ENCODE results near the gene RFX2. TPM values are rescaled to one million over a fixed set of nuclear protein-coding genes. Genes with fewer than 3 reads are reported as not detected.
A peak's percentile ranks its signal among the peaks of the same experiment; 100 is the strongest.

The RFX2 gene
- total RNA-seq, 2 donors from 2014 or later, result 12.7 to 16.1 TPM

DNA sequence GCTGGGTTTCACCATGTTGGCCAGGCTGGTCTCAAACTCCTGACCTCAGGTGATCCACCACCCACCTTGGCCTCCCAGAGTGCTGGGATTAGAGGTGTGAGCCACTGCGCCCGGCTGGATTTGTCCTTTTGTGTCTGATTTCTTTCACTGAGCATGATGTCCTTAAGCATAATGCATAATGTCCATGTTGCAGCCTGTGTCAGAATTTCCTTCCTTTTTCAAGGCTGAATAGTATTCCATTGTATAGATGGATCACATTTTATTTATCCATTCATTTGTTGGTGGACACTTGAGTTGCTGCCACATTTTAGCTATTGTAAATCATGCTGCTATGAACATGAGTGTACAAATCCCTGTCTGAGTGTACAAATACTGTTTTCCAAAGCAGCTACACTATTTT, 25.5 kb downstream of the RFX2 start:
- Histone ChIP-seq H3K4me3 (no peak overlapping the region), H3K9me3 (peaks cover 0 to 3% of the 10 kb centered on the region in 2 donors), H3K27ac (no peak overlapping the region), H3K27me3 (no peaks in the 10 kb centered on the region), H3K4me1 (peaks cover 0 to 29% of the 10 kb centered on the region in 2 donors), H3K36me3 (peaks cover 5% of the 10 kb centered on the region)
- TF ChIP-seq, protein P1, sequence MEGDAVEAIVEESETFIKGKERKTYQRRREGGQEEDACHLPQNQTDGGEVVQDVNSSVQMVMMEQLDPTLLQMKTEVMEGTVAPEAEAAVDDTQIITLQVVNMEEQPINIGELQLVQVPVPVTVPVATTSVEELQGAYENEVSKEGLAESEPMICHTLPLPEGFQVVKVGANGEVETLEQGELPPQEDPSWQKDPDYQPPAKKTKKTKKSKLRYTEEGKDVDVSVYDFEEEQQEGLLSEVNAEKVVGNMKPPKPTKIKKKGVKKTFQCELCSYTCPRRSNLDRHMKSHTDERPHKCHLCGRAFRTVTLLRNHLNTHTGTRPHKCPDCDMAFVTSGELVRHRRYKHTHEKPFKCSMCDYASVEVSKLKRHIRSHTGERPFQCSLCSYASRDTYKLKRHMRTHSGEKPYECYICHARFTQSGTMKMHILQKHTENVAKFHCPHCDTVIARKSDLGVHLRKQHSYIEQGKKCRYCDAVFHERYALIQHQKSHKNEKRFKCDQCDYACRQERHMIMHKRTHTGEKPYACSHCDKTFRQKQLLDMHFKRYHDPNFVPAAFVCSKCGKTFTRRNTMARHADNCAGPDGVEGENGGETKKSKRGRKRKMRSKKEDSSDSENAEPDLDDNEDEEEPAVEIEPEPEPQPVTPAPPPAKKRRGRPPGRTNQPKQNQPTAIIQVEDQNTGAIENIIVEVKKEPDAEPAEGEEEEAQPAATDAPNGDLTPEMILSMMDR (IDR thresholded peaks at IDR 0.05), result no peak
- no peak for DNase-seq (ENCODE audit: low spot score)

DNA sequence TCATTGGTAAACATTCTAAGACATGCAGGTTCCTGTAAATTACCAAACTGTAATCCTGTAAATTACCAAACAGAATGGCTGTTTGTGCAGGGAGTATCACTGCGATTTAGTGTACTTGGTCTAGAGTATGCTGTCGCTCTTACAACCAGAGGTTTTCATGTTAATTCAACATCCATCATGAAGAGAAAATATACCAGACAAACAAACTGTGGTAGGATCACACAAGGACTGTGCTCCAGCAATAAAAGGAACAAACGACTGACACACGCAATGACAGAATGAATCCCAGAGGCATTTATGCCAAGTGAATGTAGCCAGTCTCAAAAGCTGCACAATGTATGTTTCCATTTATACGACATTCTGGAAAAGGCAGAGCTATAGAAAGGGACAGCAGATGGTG, 31.2 kb downstream of the RFX2 start:
- no peak overlapping the region for H3K4me3 ChIP-seq
- H3K9me3 ChIP-seq, result no peaks in the 10 kb centered on the region
- no peak for DNase-seq (ENCODE audit: low spot score)
- TF ChIP-seq, protein P1 (IDR thresholded peaks at IDR 0.05), result no peak
- H3K36me3 ChIP-seq, result no peaks in the 10 kb centered on the region
- H3K4me1 ChIP-seq, result peaks cover 0 to 17% of the 10 kb centered on the region in 2 donors
- no peak overlapping the region for H3K27ac ChIP-seq
- H3K27me3 ChIP-seq, result no peaks in the 10 kb centered on the region

DNA sequence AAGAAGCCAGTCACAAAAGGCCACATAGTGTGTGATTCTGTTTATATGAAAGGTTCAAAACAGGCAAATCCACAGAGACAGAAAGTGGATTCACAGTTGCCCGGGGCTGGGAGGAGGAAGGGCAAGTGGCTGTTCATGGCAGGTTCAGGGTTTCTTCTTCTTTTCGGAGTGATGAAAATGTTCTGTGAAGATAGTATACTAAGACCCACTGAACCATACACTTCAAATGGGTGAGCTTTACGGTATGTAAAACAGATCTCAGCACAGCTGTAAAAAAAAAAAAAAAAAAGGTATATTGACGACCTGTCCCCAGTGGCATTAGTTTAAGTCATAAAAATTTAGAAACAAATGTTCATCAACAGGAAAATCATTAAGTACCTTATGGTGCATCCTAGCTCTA, 32.2 kb downstream of the RFX2 start:
- Histone ChIP-seq H3K27me3 (no peaks in the 10 kb centered on the region), H3K36me3 (no peaks in the 10 kb centered on the region), H3K27ac (no peak overlapping the region), H3K4me3 (no peak overlapping the region), H3K9me3 (no peaks in the 10 kb centered on the region), H3K4me1 (peaks cover 0 to 17% of the 10 kb centered on the region in 2 donors)
- DNase-seq (ENCODE audit: low spot score), result no peak
- TF ChIP-seq, protein P1 (IDR thresholded peaks at IDR 0.05), result no peak

DNA sequence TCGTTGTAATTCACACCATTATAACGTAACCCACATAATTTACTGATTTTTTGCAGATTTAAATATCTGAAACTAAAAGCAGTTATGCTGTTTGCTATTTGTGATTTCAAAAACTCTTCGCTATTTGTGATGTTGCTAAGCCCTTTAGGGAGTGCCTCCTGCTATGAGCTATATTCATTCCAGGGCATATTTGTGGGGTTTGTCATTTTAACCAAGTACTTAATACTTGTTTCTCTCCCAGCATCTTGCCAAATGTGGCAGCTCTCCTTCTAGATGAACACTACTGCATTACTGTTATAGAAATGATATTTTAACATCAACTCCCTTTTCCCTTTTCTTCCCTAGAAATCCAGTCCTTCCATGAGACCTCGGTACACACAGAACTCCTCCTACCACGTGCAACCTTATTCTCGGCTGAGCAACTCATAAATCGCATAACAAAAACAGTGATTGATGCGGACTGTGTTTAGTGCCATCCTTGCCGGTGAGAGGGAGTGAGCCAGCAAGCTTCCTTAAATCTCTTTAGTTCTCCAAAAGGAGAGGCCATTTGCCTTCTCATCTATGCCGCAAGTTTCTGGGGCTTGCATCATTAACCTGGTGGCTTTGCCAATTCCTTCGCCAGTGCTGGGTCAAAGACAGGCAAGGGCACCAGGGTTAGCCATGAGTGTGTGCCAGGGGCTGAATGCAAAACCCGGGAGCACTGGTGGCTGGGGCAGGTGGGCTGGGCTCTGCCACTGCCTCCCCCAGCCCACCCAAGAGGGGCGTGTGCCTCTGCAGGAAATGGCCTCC, 33.4 kb downstream of the RFX2 start:
- Histone ChIP-seq H3K27ac (peak overlapping the region; percentile 2 to 65), H3K27me3 (no peaks in the 10 kb centered on the region), H3K4me1 (peaks cover 0 to 21% of the 10 kb centered on the region in 2 donors), H3K4me3 (no peak overlapping the region), H3K36me3 (no peaks in the 10 kb centered on the region), H3K9me3 (no peaks in the 10 kb centered on the region)
- DNase-seq (ENCODE audit: low spot score), result no peak
- TF ChIP-seq, protein P1 (IDR thresholded peaks at IDR 0.05), result no peak

DNA sequence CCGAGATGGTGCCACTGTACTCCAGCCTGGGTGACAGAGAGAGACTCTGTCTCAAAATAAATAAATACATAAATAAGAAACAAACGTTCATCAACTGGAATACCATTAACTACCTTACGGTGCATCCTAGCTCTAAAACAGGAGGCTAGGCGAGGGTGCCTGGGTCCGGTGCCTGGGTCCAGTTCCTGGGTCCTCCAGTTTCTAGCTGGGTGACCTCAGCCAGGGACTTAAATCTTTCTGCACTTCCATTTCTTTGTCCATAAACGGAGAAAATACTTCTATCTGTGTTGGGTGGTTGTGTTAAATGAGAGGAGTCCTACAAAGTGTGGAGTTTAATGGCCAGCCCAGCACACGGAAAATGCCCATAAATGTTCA, 34.0 kb downstream of the RFX2 start:
- Histone ChIP-seq H3K9me3 (no peaks in the 10 kb centered on the region), H3K27me3 (no peaks in the 10 kb centered on the region)
- DNase-seq (ENCODE audit: low spot score), result no peak

More for the DNA sequence above, 34.0 kb downstream of the RFX2 start:
- Histone ChIP-seq H3K4me3 (no peak overlapping the region), H3K4me1 (peaks cover 0 to 27% of the 10 kb centered on the region in 2 donors), H3K36me3 (no peaks in the 10 kb centered on the region), H3K27ac (peak overlapping the region; percentile 2 to 65)
- TF ChIP-seq, protein P1 (IDR thresholded peaks at IDR 0.05), result no peak
